T-helper 1 cell (primary cell): ENCODE results near the gene RPL41.

Experiments
- DNase-seq, 5 donors: peaks; one replicate each; pipeline ENCODE4 v3.0.0-alpha.2; 2012 to 2020

Gene RPL41

GRCh38 chr12:56127888-56128669, 11.6 kb downstream of the RPL41 start, which contains the start of gene ESYT1:
ESYT1 (plus strand) TSS chr12:56128267; CDS start chr12:56128320, 53 bp downstream.
- peak; percentile 94 to 100 (median 97) for DNase-seq

GRCh38 chr12:56128670-56129205, 12.3 kb downstream of the RPL41 start:
- peak in 1 of 5 donors; percentile 21 for DNase-seq

- DNase-seq, result peak; percentile 54 to 88 (median 59)
These were observed 12.9 kb downstream of the RPL41 start for GRCh38 chr12:56129206-56129941.

GRCh38 chr12:56129942-56130495, 13.6 kb downstream of the RPL41 start:
- DNase-seq, result no peak

- DNase-seq, result no peak
These were observed 14.4 kb downstream of the RPL41 start for GRCh38 chr12:56130876-56131275.

- no peak for DNase-seq
These were observed 18.5 kb downstream of the RPL41 start for GRCh38 chr12:56134897-56135296.

GRCh38 chr12:56137853-56138571, 21.6 kb downstream of the RPL41 start:
- DNase-seq, result no peak

GRCh38 chr12:56141946-56142784, 25.7 kb downstream of the RPL41 start:
- no peak for DNase-seq

- DNase-seq, result no peak
These were observed 26.8 kb downstream of the RPL41 start for GRCh38 chr12:56143217-56143616.

GRCh38 chr12:56143870-56144269, 27.4 kb downstream of the RPL41 start:
- DNase-seq, result no peak

- DNase-seq, result no peak
These were observed 28.8 kb downstream of the RPL41 start for GRCh38 chr12:56145217-56145616.

- DNase-seq, result no peak
These were observed 30.3 kb downstream of the RPL41 start for GRCh38 chr12:56146492-56147460.

- DNase-seq, result no peak
These were observed 34.1 kb downstream of the RPL41 start for GRCh38 chr12:56150563-56150962.

GRCh38 chr12:56151672-56152131, 35.3 kb downstream of the RPL41 start:
- DNase-seq, result peak; percentile 33 to 73 (median 49)

GRCh38 chr12:56152132-56152755, 35.8 kb downstream of the RPL41 start, which contains the start of gene MYL6B:
MYL6B (plus strand) TSS chr12:56152587; CDS start chr12:56153919, 1,332 bp downstream.
- peak; percentile 79 to 95 (median 89) for DNase-seq

- DNase-seq, result no peak
These were observed 36.6 kb downstream of the RPL41 start for GRCh38 chr12:56152756-56153677.

GRCh38 chr12:56153678-56154065, 37.2 kb downstream of the RPL41 start:
- DNase-seq, result no peak

- DNase-seq, result no peak
These were observed 37.9 kb downstream of the RPL41 start for GRCh38 chr12:56154246-56154771.
